ENCODE measurements around the gene TNFAIP2. TPM values are rescaled to one million over a fixed set of nuclear protein-coding genes. Genes with fewer than 3 reads are reported as not detected.

Gene TNFAIP2
- total and polyA plus RNA-seq, 9 of the 15 experiments (the other 6 are each of a cell fraction or from before 2014, with no cell fraction given) = 22.6 to 68.6 (median 44.6) TPM

GRCh38 chr14:103109535-103110441 is 13.5 kb upstream of the TNFAIP2 start (continued):
- TF ChIP-seq ZNF609 (CRISPR knock-in tag; IDR thresholded peaks at IDR 0.05; ENCODE audit: borderline replicate concordance) = no peak
- TF ChIP-seq MEF2D (tag; conservative IDR thresholded peaks at IDR 0.05; ENCODE audit: low read depth) = no peak
- no peak for TF ChIP-seq ZNF695 (CRISPR knock-in tag; IDR thresholded peaks at IDR 0.05)
- no peak for TF ChIP-seq EP300 (IDR thresholded peaks at IDR 0.05; ENCODE audit: low read length)
- TF ChIP-seq NR4A1 (CRISPR knock-in tag; IDR thresholded peaks at IDR 0.05) = no peak
- TF ChIP-seq NR4A1 (tag; IDR thresholded peaks at IDR 0.05) = no peak; the same call in 1 of the 2 replicates
- TF ChIP-seq USF2 (CRISPR knock-in tag; IDR thresholded peaks at IDR 0.05) = no peak
- no peak for TF ChIP-seq ZBTB33 (CRISPR knock-in tag; IDR thresholded peaks at IDR 0.05)
- TF ChIP-seq ZFP1 (CRISPR knock-in tag; IDR thresholded peaks at IDR 0.05) = no peak
- TF ChIP-seq MAZ (CRISPR knock-in tag; conservative IDR thresholded peaks at IDR 0.05 in 1 of 2, IDR thresholded peaks at IDR 0.05 in 1 of 2) = peak in 1 of 2 experiments; percentile 15; a peak in 1 of 4 replicates
- TF ChIP-seq SPI1 (IDR thresholded peaks at IDR 0.05; ENCODE audit: borderline replicate concordance, low read depth, low read length) = no peak
- no peak for TF ChIP-seq NR2C2 (CRISPR knock-in tag; IDR thresholded peaks at IDR 0.05)
- TF ChIP-seq NR2C2 (tag; IDR thresholded peaks at IDR 0.05) = no peak
- no peak for TF ChIP-seq HDGF (IDR thresholded peaks at IDR 0.05)
- no peak for TF ChIP-seq AFF1 (IDR thresholded peaks at IDR 0.05; ENCODE audit: low read depth in 1 of 2, partially characterized antibody in 2 of 2)

Measured in K562 (cell line).